HCT116 (cell line): ENCODE results near the gene FHOD3. TPM values are rescaled to one million over a fixed set of nuclear protein-coding genes. Genes with fewer than 3 reads are reported as not detected.

ENCODE experiments used
- ATAC-seq: fragments of 200-7000 bp; cut with Tn5 transposase; 2 replicates; pipeline ENCODE4 v1.9.1; 2020; ENCODE audit warnings: mild to moderate bottlenecking, moderate library complexity
- BruUV-seq: library from RNA; stranded (reverse); fragments of 400-500 nt; replicated peaks from 2 replicates; lab custom pipeline; 2021; lab: Mats Ljungman, UMichigan
- CTCF ChIA-PET: fragments of 300-600 bp; sonication (Branson Sonifier 250); formaldehyde crosslinking; loops from one replicate; lab custom pipeline; 2021; ENCODE audit warnings: antibody characterized with exemption; lab: Charles Lee
- POLR2A ChIA-PET: fragments of 300-600, 350-600 bp; sonication (Branson Sonifier 250); formaldehyde crosslinking; loops from one replicate; lab custom pipeline; 2021; ENCODE audit warnings: antibody characterized with exemption; lab: Charles Lee
- RAD21 ChIA-PET, 2 experiments: fragments of 300-600 bp; sonication (Branson Sonifier 250); formaldehyde crosslinking; loops; one replicate each; lab custom pipeline; 2023; ENCODE audit warnings: low total read pairs in 2 of 2; ENCODE audit not compliant: uncharacterized antibody in 2 of 2, unreplicated experiment in 2 of 2, low non-redundant PET in 1 of 2; lab: Charles Lee
- DNase-seq: peaks from one replicate; pipeline ENCODE4 v3.0.0-alpha.2; 2010; ENCODE audit warnings: low read depth, low spot score
- H2AFZ ChIP-seq: fragments of 200-600 bp; shearing (Covaris generic), sonication (generic); 2 replicates; pipeline ENCODE4 v1.6.1; 2017; ENCODE audit warnings: low read depth, mixed run types, mixed read lengths, antibody characterized with exemption, low read length; ENCODE audit not compliant: poor library complexity, severe bottlenecking
- H3K27ac ChIP-seq: 2 replicates; pipeline ENCODE4 v1.5.1; 2012; ENCODE audit warnings: low read depth, low read length
- H3K27me3 ChIP-seq: fragments of 200-600 bp; sonication (generic); 2 replicates; pipeline ENCODE4 v1.6.1; 2016; ENCODE audit warnings: mixed run types, low read length, mixed read lengths; ENCODE audit not compliant: insufficient read depth
- H3K36me3 ChIP-seq, 2 experiments: fragments of 200-500 bp in 1 of 2; fragments of 200-600 bp in 1 of 2; sonication (Bioruptor generic) in 1 of 2; sonication (generic) in 1 of 2; 2 replicates each; pipeline versions ENCODE4 v1.5.1 to v1.6.1; 2014 to 2016; ENCODE audit warnings: low read length in 2 of 2, inconsistent platforms in 1 of 2, mixed read lengths in 1 of 2, mixed run types in 1 of 2; ENCODE audit not compliant: insufficient read depth in 2 of 2, control insufficient read depth in 1 of 2
- H3K4me1 ChIP-seq, 2 experiments: fragments of 200-600 bp in 1 of 2; sonication (generic) in 1 of 2; 2 replicates each; pipeline versions ENCODE4 v1.5.1 to v1.6.1; 2012 to 2017; ENCODE audit warnings: low read length in 2 of 2, inconsistent platforms in 1 of 2, mild to moderate bottlenecking in 1 of 2, mixed read lengths in 1 of 2, mixed run types in 1 of 2, moderate library complexity in 1 of 2; ENCODE audit not compliant: insufficient read depth in 2 of 2, control insufficient read depth in 1 of 2
- H3K4me2 ChIP-seq: fragments of 200-600 bp; sonication (generic); 2 replicates; pipeline ENCODE4 v1.6.1; 2017; ENCODE audit warnings: mixed run types, low read length, mixed read lengths
- H3K4me3 ChIP-seq, 2 experiments: fragments of 200-600 bp in 1 of 2; sonication (generic) in 1 of 2; replicated peaks in 1 of 2; 2 replicates each; pipeline ENCODE4 v1.5.1; 2011 to 2016; ENCODE audit warnings: low read length in 2 of 2, control low read depth in 1 of 2, low read depth in 1 of 2, mild to moderate bottlenecking in 1 of 2, mixed read lengths in 1 of 2, mixed run types in 1 of 2
- H3K79me2 ChIP-seq: fragments of 200-600 bp; sonication (generic); 2 replicates; pipeline ENCODE4 v1.6.1; 2017; ENCODE audit warnings: mild to moderate bottlenecking, mixed run types, low read length, moderate library complexity, mixed read lengths; ENCODE audit not compliant: insufficient read depth
- H3K9ac ChIP-seq: fragments of 200-600 bp; sonication (generic); 2 replicates; pipeline ENCODE4 v1.6.1; 2016; ENCODE audit warnings: low read length, mixed read lengths
- H3K9me2 ChIP-seq: fragments of 200-600 bp; sonication (generic), shearing (Covaris generic); 2 replicates; pipeline ENCODE4 v1.6.1; 2017; ENCODE audit warnings: mixed run types, mild to moderate bottlenecking, moderate library complexity; ENCODE audit not compliant: insufficient read depth
- H3K9me3 ChIP-seq, 2 experiments: fragments of 200-500 bp in 1 of 2; fragments of 200-600 bp in 1 of 2; sonication (Bioruptor generic) in 1 of 2; sonication (generic) in 1 of 2; 2 replicates each; pipeline ENCODE4 v1.6.1; 2014 to 2017; ENCODE audit warnings: low read length in 2 of 2, mixed read lengths in 2 of 2, inconsistent platforms in 1 of 2, low read depth in 1 of 2, mild to moderate bottlenecking in 1 of 2, mixed run types in 1 of 2, moderate library complexity in 1 of 2; ENCODE audit not compliant: control insufficient read depth in 1 of 2, insufficient read depth in 1 of 2
- H4K20me1 ChIP-seq: fragments of 200-600 bp; sonication (generic), shearing (Covaris generic); 2 replicates; pipeline ENCODE4 v1.6.1; 2017; ENCODE audit warnings: mixed run types, mild to moderate bottlenecking, moderate library complexity; ENCODE audit not compliant: insufficient read depth
- CBX3 ChIP-seq: IDR thresholded peaks from 2 replicates; pipeline ENCODE4 v1.6.1; 2012; ENCODE audit warnings: low read depth
- EGR1 ChIP-seq: IDR thresholded peaks from 2 replicates; pipeline ENCODE4 v1.6.1; 2012; ENCODE audit warnings: low read depth
- EZH2phosphoT487 ChIP-seq: fragments of 200-600 bp; IDR thresholded peaks from 2 replicates; pipeline ENCODE4 v1.6.1; 2018; ENCODE audit warnings: antibody characterized with exemption, borderline replicate concordance
- FOSL1 ChIP-seq: IDR thresholded peaks from 2 replicates; pipeline ENCODE4 v1.6.1; 2012; ENCODE audit warnings: low read depth
- JUND ChIP-seq: IDR thresholded peaks from 2 replicates; pipeline ENCODE4 v1.6.1; 2012
- SIN3A ChIP-seq: IDR thresholded peaks from 2 replicates; pipeline ENCODE4 v1.6.1; 2012; ENCODE audit warnings: low read depth
- SP1 ChIP-seq: IDR thresholded peaks from 2 replicates; pipeline ENCODE4 v1.6.1; 2012; ENCODE audit warnings: low read depth
- SRF ChIP-seq: IDR thresholded peaks from 2 replicates; pipeline ENCODE4 v1.6.1; 2012; ENCODE audit warnings: low read depth
- TCF7L2 ChIP-seq: IDR thresholded peaks from 2 replicates; pipeline ENCODE4 v1.7.0; 2011; ENCODE audit warnings: borderline replicate concordance, inconsistent platforms; ENCODE audit not compliant: insufficient read depth, insufficient read length; ENCODE audit errors: extremely low read depth
- YY1 ChIP-seq: IDR thresholded peaks from 2 replicates; pipeline ENCODE4 v1.6.1; 2011; ENCODE audit warnings: low read length, low read depth, moderate library complexity, mild to moderate bottlenecking; ENCODE audit not compliant: insufficient replicate concordance; ENCODE audit errors: extremely low read depth
- ZFX ChIP-seq: fragments of 450-650 bp; IDR thresholded peaks from 2 replicates; pipeline ENCODE4 v1.6.1; 2017
- ZNF274 ChIP-seq: fragments of 200-500 bp; sonication (Bioruptor generic); IDR thresholded peaks from 2 replicates; pipeline ENCODE4 v1.6.1; 2014; ENCODE audit warnings: mild to moderate bottlenecking, low read depth, low read length, inconsistent platforms
- intact Hi-C: fragments of 100-400 bp; cut with micrococcal nuclease; formaldehyde crosslinking; loops from 2 replicates; pipeline ENCODE4 v1.10.0; 2022
- total RNA-seq: library from RNA; stranded (reverse); gene quantifications from one replicate; pipeline ENCODE4 v1.2.1, GENCODE V29; 2021; ENCODE audit not compliant: unreplicated experiment
- TF ChIP-seq, protein P1 (sequence below): IDR thresholded peaks from 2 replicates; pipeline ENCODE4 v1.6.1; 2012
- TF ChIP-seq, protein P2 (sequence below): IDR thresholded peaks from 2 replicates; pipeline ENCODE4 v1.6.1; 2012
- TF ChIP-seq, protein P3 (sequence below): IDR thresholded peaks from 2 replicates; pipeline ENCODE4 v1.6.1; 2011; ENCODE audit warnings: mild to moderate bottlenecking, low read length, moderate library complexity; ENCODE audit not compliant: insufficient replicate concordance; ENCODE audit errors: extremely low read depth
- TF ChIP-seq, protein P4 (sequence below): IDR thresholded peaks from 2 replicates; pipeline ENCODE4 v1.6.1; 2012; ENCODE audit warnings: low read depth

FHOD3 gene
- total RNA-seq, 1 experiment from 2014 or later, result 4.0 TPM

DNA sequence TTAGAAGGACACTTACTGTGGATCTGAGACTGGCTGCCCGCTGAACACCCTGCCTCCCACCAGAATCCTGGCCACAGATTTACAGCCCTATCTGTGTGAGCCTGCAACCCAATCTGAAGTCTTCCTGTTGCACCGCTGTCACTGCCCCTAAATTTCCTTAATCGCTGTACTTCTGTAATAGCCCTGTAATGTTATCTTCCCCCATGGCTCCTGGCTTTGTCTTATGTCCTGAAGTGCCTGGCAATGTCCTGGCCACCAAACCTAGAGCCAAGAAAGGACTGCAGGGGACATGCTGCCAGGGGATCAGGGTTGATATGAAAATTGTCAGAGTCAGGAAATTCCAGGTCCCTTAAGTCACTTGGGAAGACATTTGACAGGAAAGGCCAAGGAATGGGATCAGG lies 52.7 kb downstream of the FHOD3 start (continued):
- TF ChIP-seq EZH2phosphoT487 (no peak), TCF7L2 (no peak), EGR1 (no peak), SRF (no peak), ZNF274 (no peak), JUND (no peak), SIN3A (no peak), YY1 (no peak)
- TF ChIP-seq, protein P1, sequence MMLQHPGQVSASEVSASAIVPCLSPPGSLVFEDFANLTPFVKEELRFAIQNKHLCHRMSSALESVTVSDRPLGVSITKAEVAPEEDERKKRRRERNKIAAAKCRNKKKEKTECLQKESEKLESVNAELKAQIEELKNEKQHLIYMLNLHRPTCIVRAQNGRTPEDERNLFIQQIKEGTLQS, result no peak
- TF ChIP-seq, protein P2, sequence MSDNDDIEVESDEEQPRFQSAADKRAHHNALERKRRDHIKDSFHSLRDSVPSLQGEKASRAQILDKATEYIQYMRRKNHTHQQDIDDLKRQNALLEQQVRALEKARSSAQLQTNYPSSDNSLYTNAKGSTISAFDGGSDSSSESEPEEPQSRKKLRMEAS, result no peak
- TF ChIP-seq, protein P3, sequence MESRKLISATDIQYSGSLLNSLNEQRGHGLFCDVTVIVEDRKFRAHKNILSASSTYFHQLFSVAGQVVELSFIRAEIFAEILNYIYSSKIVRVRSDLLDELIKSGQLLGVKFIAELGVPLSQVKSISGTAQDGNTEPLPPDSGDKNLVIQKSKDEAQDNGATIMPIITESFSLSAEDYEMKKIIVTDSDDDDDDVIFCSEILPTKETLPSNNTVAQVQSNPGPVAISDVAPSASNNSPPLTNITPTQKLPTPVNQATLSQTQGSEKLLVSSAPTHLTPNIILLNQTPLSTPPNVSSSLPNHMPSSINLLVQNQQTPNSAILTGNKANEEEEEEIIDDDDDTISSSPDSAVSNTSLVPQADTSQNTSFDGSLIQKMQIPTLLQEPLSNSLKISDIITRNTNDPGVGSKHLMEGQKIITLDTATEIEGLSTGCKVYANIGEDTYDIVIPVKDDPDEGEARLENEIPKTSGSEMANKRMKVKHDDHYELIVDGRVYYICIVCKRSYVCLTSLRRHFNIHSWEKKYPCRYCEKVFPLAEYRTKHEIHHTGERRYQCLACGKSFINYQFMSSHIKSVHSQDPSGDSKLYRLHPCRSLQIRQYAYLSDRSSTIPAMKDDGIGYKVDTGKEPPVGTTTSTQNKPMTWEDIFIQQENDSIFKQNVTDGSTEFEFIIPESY, result no peak

DNA sequence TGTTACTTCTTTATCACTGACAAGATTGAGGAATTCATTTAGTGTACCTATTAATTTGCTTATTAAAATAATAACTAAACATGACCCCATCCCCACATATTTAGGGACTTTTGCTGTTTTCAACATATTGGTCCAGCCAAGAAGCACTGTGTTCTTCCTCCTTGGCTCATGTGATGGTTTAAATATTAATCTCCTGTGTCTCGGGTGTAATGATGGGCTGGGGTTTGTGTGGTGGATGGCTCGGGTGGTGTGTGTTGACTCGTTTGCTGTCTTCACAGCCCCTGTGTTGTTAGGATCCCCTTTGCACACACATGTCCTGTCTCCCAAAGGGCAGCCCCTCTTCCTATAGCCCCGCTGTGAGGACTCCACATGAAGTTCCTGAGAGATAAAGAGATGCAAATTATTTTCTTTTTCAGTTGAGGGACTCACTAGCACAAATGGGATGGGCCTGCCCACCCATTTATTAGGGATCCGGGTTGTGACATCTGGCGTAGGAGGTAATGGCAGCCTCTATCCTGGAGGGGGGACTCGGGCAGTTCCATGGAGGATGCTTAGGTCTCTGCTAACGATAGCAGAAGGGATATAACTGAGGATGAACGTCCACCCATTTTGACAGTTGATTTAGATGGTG lies 53.4 kb downstream of the FHOD3 start:
- Histone ChIP-seq H3K4me3 (no peak overlapping the region), H3K4me1 (peaks cover 0 to 18% of the 10 kb centered on the region in 2 experiments; a peak in 3 of 4 replicates), H3K27ac (no peak overlapping the region), H4K20me1 (no peaks in the 10 kb centered on the region), H3K9ac (no peak overlapping the region), H3K4me2 (no peak overlapping the region), H3K27me3 (no peaks in the 10 kb centered on the region), H3K79me2 (no peaks in the 10 kb centered on the region), H3K9me2 (no peaks in the 10 kb centered on the region), H3K36me3 (no peaks in the 10 kb centered on the region), H2AFZ (no peak overlapping the region), H3K9me3 (no peaks in the 10 kb centered on the region)
- intact Hi-C loops, result no loop called here
- ATAC-seq (no peak), DNase-seq (no peak)
- ChIA-PET CTCF (no interaction called here), RAD21 (no interaction called here), POLR2A (no interaction called here)
- BruUV-seq, result no TSS peak
- no peak for TF ChIP-seq CBX3
- no peak for TF ChIP-seq JUND
- TF ChIP-seq EZH2phosphoT487, result no peak
- TF ChIP-seq SRF, result no peak
- TF ChIP-seq, protein P1, result no peak
- TF ChIP-seq FOSL1, result no peak
- no peak for TF ChIP-seq SP1
- no peak for TF ChIP-seq TCF7L2
- TF ChIP-seq ZFX, result no peak
- TF ChIP-seq, protein P3, result no peak
- TF ChIP-seq, protein P4, sequence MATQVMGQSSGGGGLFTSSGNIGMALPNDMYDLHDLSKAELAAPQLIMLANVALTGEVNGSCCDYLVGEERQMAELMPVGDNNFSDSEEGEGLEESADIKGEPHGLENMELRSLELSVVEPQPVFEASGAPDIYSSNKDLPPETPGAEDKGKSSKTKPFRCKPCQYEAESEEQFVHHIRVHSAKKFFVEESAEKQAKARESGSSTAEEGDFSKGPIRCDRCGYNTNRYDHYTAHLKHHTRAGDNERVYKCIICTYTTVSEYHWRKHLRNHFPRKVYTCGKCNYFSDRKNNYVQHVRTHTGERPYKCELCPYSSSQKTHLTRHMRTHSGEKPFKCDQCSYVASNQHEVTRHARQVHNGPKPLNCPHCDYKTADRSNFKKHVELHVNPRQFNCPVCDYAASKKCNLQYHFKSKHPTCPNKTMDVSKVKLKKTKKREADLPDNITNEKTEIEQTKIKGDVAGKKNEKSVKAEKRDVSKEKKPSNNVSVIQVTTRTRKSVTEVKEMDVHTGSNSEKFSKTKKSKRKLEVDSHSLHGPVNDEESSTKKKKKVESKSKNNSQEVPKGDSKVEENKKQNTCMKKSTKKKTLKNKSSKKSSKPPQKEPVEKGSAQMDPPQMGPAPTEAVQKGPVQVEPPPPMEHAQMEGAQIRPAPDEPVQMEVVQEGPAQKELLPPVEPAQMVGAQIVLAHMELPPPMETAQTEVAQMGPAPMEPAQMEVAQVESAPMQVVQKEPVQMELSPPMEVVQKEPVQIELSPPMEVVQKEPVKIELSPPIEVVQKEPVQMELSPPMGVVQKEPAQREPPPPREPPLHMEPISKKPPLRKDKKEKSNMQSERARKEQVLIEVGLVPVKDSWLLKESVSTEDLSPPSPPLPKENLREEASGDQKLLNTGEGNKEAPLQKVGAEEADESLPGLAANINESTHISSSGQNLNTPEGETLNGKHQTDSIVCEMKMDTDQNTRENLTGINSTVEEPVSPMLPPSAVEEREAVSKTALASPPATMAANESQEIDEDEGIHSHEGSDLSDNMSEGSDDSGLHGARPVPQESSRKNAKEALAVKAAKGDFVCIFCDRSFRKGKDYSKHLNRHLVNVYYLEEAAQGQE, result no peak
